ENCODE measurements around the gene ICA1. TPM values are rescaled to one million over a fixed set of nuclear protein-coding genes. Genes with fewer than 3 reads are reported as not detected.

ICA1 gene
- total and polyA plus RNA-seq, 8 donors = 34.8 to 74.4 (median 50.4) TPM

DNA sequence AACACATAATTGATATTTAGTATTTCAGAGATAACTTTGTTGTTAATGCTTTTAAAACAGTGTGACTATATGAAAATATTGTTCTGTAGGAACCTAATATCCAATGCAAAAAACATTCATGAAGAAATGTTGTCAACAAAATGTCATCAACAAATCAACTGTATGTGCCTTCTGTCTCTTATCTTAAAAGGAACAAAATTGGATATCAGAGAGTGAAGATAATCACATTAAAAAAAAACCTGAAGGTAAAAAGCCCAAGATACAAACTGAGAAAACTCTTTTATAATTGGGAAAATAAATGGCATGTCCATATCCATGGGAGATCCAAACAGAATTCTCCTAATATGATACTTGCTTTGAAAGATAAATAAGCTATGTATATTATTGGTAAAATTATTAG is 33.9 kb downstream of the ICA1 start:
- ATAC-seq (no peak), FAIRE-seq (no peak), DNase-seq (no peak)
- intact Hi-C loops (cut with DNase I) = loop anchor here in 1 of 3 donors (10.0 kb wide), 1 partner anchor 633 kb away; no protein-coding TSS in a partner anchor
- Histone ChIP-seq H3K4me1 (no peaks in the 10 kb centered on the region), H3K27ac (no peak overlapping the region), H3K4me3 (no peak overlapping the region), H3K27me3 (no peaks in the 10 kb centered on the region), H3K36me3 (peaks cover 0 to 13% (median 0%) of the 10 kb centered on the region in 3 donors), H3K9me3 (no peaks in the 10 kb centered on the region)
- TF ChIP-seq CTCF (IDR thresholded peaks at IDR 0.05) = no peak

DNA sequence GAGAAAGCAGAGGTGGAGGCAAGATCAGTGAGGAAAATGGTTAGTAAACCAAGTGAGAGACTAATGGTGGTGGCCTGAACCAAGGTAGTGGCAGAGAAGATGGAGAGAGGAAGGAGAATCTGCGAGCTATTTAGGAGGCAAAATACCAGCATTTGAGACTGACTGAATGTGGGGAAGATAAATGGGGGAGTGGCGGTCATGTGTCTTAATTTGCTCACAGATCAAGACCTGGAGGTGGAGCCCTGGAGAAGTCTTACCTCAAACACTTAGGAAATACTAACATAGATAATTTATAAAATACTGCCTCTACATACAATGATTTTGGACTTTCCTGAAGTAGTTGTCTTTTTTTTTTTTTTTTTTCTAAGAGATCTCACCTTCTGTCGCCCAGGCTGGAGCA is 34.7 kb downstream of the ICA1 start:
- H3K36me3 ChIP-seq = peaks cover 0 to 13% (median 0%) of the 10 kb centered on the region in 3 donors
- H3K27ac ChIP-seq = no peak overlapping the region
- WGBS, 2 donors = 94 to 97% methylated on average over 3 of the region's 3 CpGs
- no peak for TF ChIP-seq CTCF (IDR thresholded peaks at IDR 0.05)
- FAIRE-seq (no peak), ATAC-seq (no peak), DNase-seq (no peak)
- H3K4me1 ChIP-seq = no peaks in the 10 kb centered on the region
- no peak overlapping the region for H3K4me3 ChIP-seq
- intact Hi-C loops (cut with DNase I) = loop anchor here in 1 of 3 donors (10.0 kb wide), 1 partner anchor 632 kb away; no protein-coding TSS in a partner anchor
- no peaks in the 10 kb centered on the region for H3K9me3 ChIP-seq
- H3K27me3 ChIP-seq = no peaks in the 10 kb centered on the region

GRCh38 chr7:8226501-8226900 is 35.5 kb downstream of the ICA1 start:
- no peak for FAIRE-seq
- 51 to 58% methylated on average over 2 of the region's 2 CpGs for WGBS, 2 donors
- intact Hi-C loops (cut with DNase I) = loop anchor here in 1 of 3 donors (10.0 kb wide), 1 partner anchor 632 kb away; no protein-coding TSS in a partner anchor

DNA sequence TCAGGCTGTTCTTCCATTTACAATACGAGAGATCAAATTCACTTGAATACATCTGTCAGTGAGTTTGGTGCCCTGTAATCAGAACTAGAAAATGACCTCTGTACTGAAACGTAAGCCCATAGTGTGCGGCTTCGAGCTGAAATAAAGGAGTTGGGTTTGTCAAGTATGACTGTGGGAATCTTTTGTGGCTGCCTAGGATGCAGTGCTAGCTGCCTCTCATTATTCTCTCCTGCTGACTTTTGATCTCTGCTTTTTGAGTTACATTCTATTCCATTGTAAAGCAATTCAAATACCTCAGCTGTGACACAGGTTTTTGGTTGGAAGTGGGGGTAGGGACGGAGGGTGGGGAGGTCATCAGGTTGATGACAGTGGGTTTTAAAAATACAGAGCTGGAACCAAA is 40.4 kb downstream of the ICA1 start:
- H3K27me3 ChIP-seq = no peaks in the 10 kb centered on the region
- intact Hi-C loops (cut with DNase I) = loop anchor here in 1 of 3 donors (10.0 kb wide), 1 partner anchor 627 kb away; no protein-coding TSS in a partner anchor
- peaks cover 0 to 7% (median 0%) of the 10 kb centered on the region in 3 donors for H3K36me3 ChIP-seq
- FAIRE-seq (no peak), ATAC-seq (no peak), DNase-seq (no peak)
- no peak overlapping the region for H3K4me3 ChIP-seq
- peaks cover 0 to 3% (median 0%) of the 10 kb centered on the region in 3 donors for H3K4me1 ChIP-seq
- no peak overlapping the region for H3K27ac ChIP-seq
- no peak for TF ChIP-seq CTCF (IDR thresholded peaks at IDR 0.05)
- WGBS, 2 donors = 87 to 91% methylated on average over 5 of the region's 5 CpGs
- H3K9me3 ChIP-seq = no peaks in the 10 kb centered on the region

More at GRCh38 chr7:8226501-8226900, 35.5 kb downstream of the ICA1 start:
- H3K36me3 ChIP-seq = peaks cover 0 to 10% (median 0%) of the 10 kb centered on the region in 3 donors
- H3K4me3 ChIP-seq = no peak overlapping the region
- no peak for DNase-seq
- no peak for ATAC-seq
- no peaks in the 10 kb centered on the region for H3K9me3 ChIP-seq
- no peaks in the 10 kb centered on the region for H3K27me3 ChIP-seq
- H3K27ac ChIP-seq = no peak overlapping the region
- H3K4me1 ChIP-seq = no peaks in the 10 kb centered on the region
- no peak for TF ChIP-seq CTCF (IDR thresholded peaks at IDR 0.05)

GRCh38 chr7:8221101-8221495 is 40.9 kb downstream of the ICA1 start:
- FAIRE-seq = no peak
- intact Hi-C loops (cut with DNase I) = loop anchor here in 1 of 3 donors (10.0 kb wide), 1 partner anchor 626 kb away; no protein-coding TSS in a partner anchor

More at GRCh38 chr7:8221101-8221495, 40.9 kb downstream of the ICA1 start:
- no peak for DNase-seq
- 80 to 82% methylated on average over 5 of the region's 5 CpGs for WGBS, 2 donors
- peaks cover 0 to 3% (median 0%) of the 10 kb centered on the region in 3 donors for H3K4me1 ChIP-seq
- H3K27ac ChIP-seq = no peak overlapping the region
- no peaks in the 10 kb centered on the region for H3K27me3 ChIP-seq
- ATAC-seq = no peak
- H3K4me3 ChIP-seq = no peak overlapping the region
- H3K36me3 ChIP-seq = peaks cover 0 to 7% (median 0%) of the 10 kb centered on the region in 3 donors
- no peaks in the 10 kb centered on the region for H3K9me3 ChIP-seq
- TF ChIP-seq CTCF (IDR thresholded peaks at IDR 0.05) = no peak
